Glutamatergic neuron (in vitro differentiated cells): Measurements from ENCODE around the gene ST6GALNAC5. TPM values are rescaled to one million over a fixed set of nuclear protein-coding genes. Genes with fewer than 3 reads are reported as not detected.

Experiments
- DNase-seq: peaks from one replicate; pipeline ENCODE4 v3.0.0; 2022
- H3K27ac Mint-ChIP-seq: one replicate; pipeline ENCODE4 v1.8.0; 2020; ENCODE audit warnings: mild to moderate bottlenecking, mixed read lengths, inconsistent platforms; ENCODE audit not compliant: unreplicated experiment
- H3K27me3 Mint-ChIP-seq: one replicate; pipeline ENCODE4 v1.8.0; 2020; ENCODE audit warnings: mild to moderate bottlenecking, moderate library complexity, mixed read lengths, inconsistent platforms; ENCODE audit not compliant: unreplicated experiment
- H3K36me3 Mint-ChIP-seq: one replicate; pipeline ENCODE4 v1.8.0; 2020; ENCODE audit warnings: mild to moderate bottlenecking, mixed read lengths, inconsistent platforms; ENCODE audit not compliant: unreplicated experiment
- H3K4me1 Mint-ChIP-seq: one replicate; pipeline ENCODE4 v1.8.0; 2020; ENCODE audit warnings: mild to moderate bottlenecking, low read depth, mixed read lengths, inconsistent platforms; ENCODE audit not compliant: unreplicated experiment
- H3K4me3 Mint-ChIP-seq: one replicate; pipeline ENCODE4 v1.8.0; 2020; ENCODE audit warnings: mild to moderate bottlenecking, mixed read lengths, inconsistent platforms; ENCODE audit not compliant: unreplicated experiment
- H3K9me3 Mint-ChIP-seq: one replicate; pipeline ENCODE4 v1.8.0; 2020; ENCODE audit warnings: mild to moderate bottlenecking, moderate library complexity, mixed read lengths, inconsistent platforms; ENCODE audit not compliant: unreplicated experiment
- total RNA-seq: library from RNA; stranded (reverse); fragmentation: NEBNext Ultra II Directional; extraction: Animal tissue kit (Norgen Biotek cat#: 25700); gene quantifications from one replicate; pipeline ENCODE4 v1.2.1, GENCODE V29; 2021; ENCODE audit not compliant: unreplicated experiment
- TF ChIP-seq, protein P1 (sequence below): fragments of 200-600 bp; sonication (generic); IDR thresholded peaks from one replicate; pipeline ENCODE4 v1.5.0; 2021; ENCODE audit not compliant: partially characterized antibody, unreplicated experiment

ST6GALNAC5 gene
- total RNA-seq, 1 donor from 2014 or later, result 141 TPM

DNA sequence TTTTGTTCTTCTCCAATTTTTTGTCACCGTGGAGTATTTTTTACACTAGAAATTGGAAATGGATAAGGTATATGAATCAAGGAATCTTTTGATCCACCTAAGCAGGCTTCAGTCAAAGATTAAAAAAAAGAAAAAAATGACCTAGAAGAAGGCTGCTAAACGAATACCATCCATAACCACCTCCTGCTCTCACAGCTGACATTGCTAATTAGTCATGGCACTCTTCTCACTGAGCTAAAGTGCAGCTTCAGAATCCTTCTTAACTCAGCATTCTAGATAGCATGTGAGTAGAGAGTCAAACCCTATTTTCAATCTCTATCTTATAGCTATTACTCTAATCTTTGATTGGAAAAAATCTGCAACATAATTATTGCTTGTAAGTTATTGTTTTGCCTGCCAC is 40.2 kb upstream of the ST6GALNAC5 start:
- H3K4me3 Mint-ChIP-seq, result no peak overlapping the region
- H3K4me1 Mint-ChIP-seq, result no peaks in the 10 kb centered on the region
- no peak for DNase-seq
- no peaks in the 10 kb centered on the region for H3K9me3 Mint-ChIP-seq
- H3K36me3 Mint-ChIP-seq, result no peaks in the 10 kb centered on the region
- H3K27me3 Mint-ChIP-seq, result no peaks in the 10 kb centered on the region
- TF ChIP-seq, protein P1, sequence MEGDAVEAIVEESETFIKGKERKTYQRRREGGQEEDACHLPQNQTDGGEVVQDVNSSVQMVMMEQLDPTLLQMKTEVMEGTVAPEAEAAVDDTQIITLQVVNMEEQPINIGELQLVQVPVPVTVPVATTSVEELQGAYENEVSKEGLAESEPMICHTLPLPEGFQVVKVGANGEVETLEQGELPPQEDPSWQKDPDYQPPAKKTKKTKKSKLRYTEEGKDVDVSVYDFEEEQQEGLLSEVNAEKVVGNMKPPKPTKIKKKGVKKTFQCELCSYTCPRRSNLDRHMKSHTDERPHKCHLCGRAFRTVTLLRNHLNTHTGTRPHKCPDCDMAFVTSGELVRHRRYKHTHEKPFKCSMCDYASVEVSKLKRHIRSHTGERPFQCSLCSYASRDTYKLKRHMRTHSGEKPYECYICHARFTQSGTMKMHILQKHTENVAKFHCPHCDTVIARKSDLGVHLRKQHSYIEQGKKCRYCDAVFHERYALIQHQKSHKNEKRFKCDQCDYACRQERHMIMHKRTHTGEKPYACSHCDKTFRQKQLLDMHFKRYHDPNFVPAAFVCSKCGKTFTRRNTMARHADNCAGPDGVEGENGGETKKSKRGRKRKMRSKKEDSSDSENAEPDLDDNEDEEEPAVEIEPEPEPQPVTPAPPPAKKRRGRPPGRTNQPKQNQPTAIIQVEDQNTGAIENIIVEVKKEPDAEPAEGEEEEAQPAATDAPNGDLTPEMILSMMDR, result no peak
- H3K27ac Mint-ChIP-seq, result no peak overlapping the region

DNA sequence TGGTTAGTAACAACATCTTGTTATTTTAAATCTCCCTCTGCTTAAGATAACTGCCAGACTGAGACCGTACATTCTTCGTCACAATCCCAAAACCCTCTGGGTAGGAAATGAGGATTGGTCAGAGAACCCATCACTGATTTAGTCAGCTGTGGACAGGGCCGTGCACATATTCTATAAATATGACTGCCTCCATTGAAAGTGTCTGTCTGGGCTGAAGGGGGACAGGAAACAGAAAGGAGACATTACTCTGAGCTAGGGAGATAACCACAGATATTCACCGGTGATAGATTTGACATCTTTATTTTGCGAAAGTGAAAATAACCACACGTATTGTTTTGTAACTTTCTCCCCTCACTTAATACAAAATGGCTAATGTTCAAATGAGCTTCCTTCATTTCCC is 36.9 kb upstream of the ST6GALNAC5 start:
- H3K4me3 Mint-ChIP-seq, result no peak overlapping the region
- H3K4me1 Mint-ChIP-seq, result no peaks in the 10 kb centered on the region
- no peaks in the 10 kb centered on the region for H3K9me3 Mint-ChIP-seq
- peaks cover 2% of the 10 kb centered on the region for H3K27me3 Mint-ChIP-seq
- TF ChIP-seq, protein P1, result no peak
- H3K36me3 Mint-ChIP-seq, result no peaks in the 10 kb centered on the region
- H3K27ac Mint-ChIP-seq, result no peak overlapping the region
- no peak for DNase-seq

DNA sequence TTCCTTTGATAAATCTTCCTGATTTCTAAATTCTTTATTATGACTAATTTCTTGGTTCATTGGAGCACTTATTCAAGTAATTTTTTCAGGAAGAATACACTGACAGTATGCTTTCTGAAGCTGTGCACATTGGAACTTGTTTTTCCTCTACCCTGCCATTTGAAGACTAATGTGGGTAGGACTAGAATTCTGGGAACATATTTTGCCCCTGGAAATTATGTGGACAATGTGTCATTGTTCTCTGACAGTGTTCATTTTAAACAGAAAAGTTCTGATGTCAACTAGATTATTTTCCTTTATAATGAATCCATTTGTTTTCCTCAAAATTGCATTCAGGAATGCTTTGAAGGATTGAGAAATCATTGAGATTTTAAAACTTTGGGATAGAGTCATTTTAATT is 34.8 kb upstream of the ST6GALNAC5 start:
- DNase-seq, result no peak
- Mint-ChIP-seq H3K4me3 (no peak overlapping the region), H3K27ac (no peak overlapping the region), H3K4me1 (no peaks in the 10 kb centered on the region), H3K36me3 (no peaks in the 10 kb centered on the region), H3K9me3 (no peaks in the 10 kb centered on the region), H3K27me3 (peaks cover 2% of the 10 kb centered on the region)
- TF ChIP-seq, protein P1, result no peak

DNA sequence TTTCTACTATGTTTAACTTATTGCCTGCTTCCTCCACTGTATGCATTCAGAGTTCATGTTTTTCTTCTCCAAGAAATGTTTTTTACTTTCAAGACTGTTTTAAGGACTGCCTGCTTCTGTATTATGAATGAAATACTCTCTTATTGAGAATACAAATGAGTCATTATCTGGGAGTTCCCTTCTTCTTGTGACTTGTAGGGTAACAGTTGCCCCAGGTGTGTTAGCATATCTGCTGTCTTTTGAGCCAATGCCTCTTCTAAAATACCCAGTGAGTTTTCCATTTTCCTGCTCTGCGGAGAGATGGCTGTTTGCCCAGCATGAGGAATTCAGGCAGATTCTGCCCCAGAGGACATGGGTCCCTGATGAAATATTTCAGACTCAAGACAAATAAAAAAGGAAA is 34.1 kb upstream of the ST6GALNAC5 start:
- Mint-ChIP-seq H3K27me3 (peaks cover 2% of the 10 kb centered on the region), H3K27ac (no peak overlapping the region), H3K4me3 (no peak overlapping the region), H3K9me3 (no peaks in the 10 kb centered on the region), H3K4me1 (no peaks in the 10 kb centered on the region), H3K36me3 (no peaks in the 10 kb centered on the region)
- TF ChIP-seq, protein P1, result no peak
- DNase-seq, result no peak

DNA sequence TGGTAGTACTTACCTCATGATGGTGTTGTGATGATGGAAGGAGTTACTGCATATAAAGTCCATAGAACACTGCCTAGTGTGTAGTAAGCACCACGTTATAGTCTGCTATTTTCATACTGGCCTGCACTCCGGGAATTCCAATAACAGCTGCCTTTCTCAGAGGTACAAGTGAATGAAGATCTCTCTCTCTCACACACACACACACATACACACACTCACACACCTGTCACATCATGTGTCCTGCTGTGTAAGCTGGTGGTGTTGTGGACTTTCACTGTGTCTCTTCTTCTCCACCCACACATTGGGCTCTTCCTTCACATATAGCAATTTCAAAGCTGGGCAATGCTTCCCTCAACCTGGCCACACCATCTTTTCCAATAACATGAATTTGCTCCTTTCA is 33.4 kb upstream of the ST6GALNAC5 start:
- no peaks in the 10 kb centered on the region for H3K36me3 Mint-ChIP-seq
- no peak overlapping the region for H3K27ac Mint-ChIP-seq
- no peaks in the 10 kb centered on the region for H3K4me1 Mint-ChIP-seq
- TF ChIP-seq, protein P1, result no peak
- DNase-seq, result no peak
- peaks cover 2% of the 10 kb centered on the region for H3K27me3 Mint-ChIP-seq
- H3K4me3 Mint-ChIP-seq, result no peak overlapping the region
- no peaks in the 10 kb centered on the region for H3K9me3 Mint-ChIP-seq
